Pons (tissue), 1 donor: ENCODE data around the gene ARFGAP3.
A peak's percentile ranks its signal among the peaks of the same experiment; 100 is the strongest.

ENCODE experiments used
- DNase-seq: peaks from one replicate; pipeline ENCODE4 v3.0.0-alpha.2; 2016; ENCODE audit warnings: low spot score

The ARFGAP3 gene

DNA sequence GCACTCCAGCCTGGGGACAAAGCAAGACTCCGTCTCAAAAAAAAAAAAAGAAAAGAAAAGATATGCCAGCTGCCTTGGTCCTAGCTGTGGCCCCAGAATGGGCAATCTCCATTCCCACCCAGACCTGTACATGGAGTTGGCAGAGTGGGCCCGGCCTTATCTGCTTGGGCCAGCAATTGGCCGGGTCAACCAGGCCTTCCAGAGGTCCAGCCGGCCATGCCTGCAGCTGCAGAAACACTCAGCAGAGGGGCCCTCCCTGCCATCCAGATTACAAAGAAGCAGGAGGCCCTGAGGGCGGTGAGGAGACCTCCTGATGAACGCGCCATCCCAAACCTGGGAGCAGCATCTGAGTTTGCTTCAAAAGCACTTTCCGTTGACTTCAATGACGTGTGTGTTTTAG, 26.9 kb upstream of the ARFGAP3 start:
- DNase-seq: no peak

DNA sequence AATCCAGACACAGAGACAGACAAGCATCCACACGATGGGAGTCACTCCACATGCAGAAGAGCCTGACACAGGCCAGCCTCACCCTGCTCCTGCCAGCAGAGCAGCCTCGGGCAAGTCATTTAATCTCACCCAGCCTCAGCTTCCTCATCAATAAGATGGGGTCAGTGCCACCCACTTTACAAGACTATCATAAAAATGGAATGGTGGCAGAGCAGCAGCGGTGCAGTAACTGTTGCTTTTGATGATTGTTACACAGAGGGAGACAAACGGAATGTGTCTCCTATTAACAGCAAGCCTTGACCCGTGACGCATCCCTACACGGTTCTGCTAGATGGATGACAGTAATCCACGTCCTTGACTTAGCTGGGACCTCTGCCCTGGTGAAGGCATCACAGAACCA, 26.0 kb upstream of the ARFGAP3 start:
- no peak for DNase-seq

DNA sequence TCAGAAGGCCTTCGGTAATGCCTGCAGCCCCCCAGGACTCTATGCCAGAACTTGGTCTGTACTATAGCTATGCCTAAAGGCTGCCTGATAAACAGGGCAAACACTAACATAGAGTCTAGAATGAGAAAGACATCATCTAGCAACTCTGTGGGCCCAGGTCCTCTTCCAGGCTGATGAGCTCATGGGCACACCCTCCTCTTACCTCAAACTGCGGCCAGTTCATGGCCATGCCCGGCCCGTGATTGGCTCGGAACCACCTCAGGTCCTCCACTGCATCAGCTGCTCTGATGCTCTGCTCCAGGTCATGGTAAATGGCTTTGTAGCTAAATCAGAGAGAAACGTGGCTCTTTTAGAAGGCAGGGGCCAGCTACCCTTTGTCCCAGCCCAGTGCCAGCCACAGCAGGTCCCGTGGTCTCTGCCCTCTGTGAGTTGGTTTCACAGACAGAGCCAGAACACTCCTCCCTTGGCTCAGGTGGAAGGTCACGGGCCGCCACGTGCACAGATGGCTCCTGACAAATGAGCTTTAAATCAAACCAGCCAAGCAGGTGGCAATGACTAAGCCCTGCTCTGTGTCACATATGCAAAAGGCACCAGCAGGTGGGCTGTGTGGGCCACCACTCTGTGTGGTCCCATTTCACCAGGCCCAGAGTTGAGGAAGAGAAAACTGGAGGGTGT, 25.0 kb upstream of the ARFGAP3 start:
- DNase-seq: no peak

DNA sequence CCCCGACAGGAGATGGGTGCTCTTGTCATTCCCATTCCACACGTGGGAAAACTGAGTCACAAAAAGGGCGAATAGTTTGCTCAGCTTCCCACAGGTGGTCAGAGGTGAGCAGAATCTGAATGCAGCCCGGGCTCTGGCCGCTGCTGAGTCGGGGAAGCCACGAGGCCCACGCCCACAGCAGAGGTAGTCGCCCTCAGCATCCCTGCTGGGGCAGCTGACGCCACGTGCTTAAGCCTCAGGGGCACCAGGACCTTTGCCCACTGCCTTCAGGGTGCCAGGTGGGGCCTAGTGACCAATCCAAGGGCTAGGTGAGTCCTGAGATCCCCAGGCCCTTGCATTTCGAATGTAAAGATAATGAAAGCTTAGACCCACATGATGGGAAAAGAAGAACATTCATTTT, 24.2 kb upstream of the ARFGAP3 start:
- DNase-seq: no peak

DNA sequence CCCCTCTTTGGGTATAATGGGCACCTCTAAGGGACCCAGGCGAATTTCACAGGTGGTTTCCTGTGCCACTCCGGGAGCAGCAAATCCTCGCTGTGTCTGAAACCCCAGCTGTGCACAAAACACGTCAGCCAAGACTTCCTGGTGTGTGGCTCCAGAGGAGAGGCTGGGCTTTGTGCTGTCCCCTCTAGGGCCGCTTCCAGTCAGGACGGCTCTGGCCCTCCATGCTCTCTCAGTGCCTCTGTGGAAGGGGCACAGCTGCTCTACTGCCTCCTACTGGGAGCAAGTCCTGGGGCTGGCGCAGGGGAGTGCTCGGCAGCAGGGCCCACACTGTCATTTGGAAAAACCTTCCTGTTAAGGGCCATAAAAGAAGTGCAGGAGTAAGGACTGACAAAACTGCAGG, 23.7 kb upstream of the ARFGAP3 start:
- DNase-seq: no peak

DNA sequence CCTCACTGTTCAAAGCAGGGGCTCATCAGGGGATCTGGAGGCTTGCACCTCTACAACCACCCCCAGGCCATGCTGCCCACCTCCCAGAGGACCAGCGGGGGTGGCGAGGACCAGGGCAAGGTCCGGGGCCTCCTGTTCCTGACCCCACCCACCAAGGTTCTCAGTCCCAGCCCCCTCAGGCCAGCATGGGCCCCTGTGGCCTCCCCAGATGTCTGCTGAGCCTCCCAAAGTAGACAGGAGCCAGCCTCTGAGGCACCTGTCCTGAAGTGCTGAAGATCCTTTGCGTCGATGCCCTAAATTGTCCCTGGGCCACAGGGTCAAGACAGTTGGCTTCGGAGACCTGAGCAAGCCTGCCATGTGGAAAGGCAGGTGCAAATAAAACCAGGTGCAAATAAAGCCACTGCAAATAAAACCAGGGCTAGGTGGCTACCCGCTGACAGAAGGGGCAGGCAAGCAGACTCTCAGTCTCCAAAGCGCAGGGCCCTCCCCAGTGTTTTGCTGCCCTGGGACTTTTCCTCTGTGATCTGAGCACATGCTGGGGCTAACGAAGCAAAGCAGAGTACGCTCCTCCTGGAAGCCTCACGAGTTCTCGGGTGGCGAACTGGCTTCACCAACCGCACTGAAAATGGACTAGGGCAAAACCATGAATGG, 22.4 kb upstream of the ARFGAP3 start:
- no peak for DNase-seq

DNA sequence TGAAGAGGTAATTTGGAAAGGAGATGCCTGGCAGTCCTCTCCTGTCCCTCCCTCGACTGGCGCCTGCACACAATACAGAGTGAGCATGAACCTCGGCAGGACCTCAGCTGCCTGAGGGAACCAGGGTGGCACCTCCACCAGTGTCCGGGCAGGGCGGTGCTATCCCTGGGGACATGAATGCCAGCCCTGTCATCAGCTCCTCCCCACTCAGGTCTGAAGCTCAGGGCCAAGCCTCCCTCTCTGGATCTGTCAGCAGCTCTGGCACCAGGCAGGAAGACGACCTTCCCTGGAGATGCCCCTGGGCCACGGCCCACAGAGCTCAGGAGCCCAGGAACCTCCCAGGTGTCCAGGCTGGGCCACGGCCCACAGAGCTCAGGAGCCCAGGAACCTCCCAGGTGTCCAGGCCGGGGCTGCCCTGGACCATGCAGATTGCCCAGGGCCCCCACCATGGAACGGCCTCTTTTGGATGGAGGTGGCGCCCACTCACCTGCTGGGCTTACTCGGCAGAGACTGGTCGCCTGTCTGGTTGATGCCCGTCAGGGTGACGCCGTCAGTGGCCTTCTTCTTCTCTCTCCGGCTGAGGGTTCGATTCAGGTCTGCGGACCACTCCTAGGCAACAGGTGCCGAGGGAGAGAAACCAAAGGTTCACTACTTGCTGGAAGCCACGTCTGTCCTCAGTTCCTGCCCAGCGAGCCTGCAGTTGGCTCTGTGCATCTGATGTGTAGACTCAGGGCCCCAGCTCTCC, 21.7 kb upstream of the ARFGAP3 start:
- no peak for DNase-seq

DNA sequence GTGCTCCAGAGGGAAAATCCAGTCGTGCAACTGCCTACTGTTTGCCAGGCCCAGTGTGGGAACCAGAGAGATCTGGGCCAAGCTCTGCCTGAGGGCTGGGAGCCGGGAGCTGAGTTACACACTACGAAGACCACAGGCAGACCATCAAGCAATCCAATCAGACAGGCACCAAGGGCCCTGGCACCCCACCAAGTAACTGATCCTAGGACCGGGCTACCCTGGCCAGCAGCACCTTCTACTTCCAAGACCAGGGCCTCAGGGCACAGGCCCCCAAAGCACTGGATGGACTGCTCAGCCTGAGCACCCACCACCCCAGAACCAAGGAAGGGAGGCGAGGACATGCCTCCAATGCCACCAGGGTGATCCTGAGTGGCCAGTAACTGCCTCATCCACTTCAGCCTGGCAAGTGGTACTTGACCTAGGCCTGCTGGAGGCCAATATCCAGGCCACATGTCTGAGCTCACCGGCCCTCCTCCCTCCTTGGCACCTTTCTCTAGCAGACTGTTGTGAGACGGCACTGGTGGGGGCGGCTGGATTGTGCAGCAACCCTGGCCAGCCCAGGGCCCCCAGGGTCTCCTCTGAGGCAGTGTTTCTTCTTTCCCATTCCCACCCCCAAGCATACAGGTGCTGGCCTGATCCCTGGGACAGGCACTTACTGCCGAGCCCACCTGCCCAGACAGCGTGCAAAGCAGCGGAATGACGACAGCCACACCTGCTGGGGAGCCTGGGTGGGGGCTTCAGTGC, 20.7 kb upstream of the ARFGAP3 start:
- no peak for DNase-seq

DNA sequence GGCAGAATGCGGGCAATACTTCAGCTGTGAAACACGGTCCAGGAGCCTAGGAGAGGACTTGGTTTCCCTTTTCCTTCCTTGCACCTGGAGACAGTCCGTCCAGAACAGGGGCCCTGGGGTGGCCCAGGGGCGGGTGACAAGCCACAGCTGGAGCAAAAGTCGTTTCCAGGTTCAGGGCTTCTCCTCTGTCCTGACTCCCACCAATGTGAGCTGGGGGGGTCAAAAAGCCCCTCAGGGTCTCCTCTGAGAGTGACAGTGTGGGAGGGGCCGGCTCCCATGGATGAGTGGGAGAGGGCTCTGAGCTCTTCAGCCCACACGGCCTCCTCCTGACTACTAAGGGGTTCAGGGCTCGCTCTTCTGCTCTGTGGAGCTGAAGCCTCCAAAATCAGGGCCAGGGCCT, 20.1 kb upstream of the ARFGAP3 start:
- DNase-seq: no peak

DNA sequence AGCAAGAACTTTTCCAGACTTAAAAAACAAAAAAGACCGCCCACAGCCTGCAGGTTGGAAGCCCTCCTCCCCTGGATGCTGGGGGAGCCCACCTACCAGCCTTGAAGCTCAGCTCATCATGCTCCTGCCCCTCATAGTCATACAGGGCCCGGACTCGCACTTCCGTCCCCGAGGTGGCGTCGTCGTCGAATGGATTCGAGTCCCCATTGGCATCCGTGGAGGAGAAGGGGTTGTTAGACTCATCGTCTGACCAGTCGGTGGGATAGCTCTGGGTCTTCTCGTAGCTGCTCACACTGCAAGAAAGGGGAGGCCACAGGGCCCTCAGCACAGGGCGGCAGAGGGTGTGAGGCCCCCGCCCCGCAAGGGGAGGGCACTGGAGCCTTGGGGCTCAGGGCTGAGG, 19.0 kb upstream of the ARFGAP3 start:
- no peak for DNase-seq

DNA sequence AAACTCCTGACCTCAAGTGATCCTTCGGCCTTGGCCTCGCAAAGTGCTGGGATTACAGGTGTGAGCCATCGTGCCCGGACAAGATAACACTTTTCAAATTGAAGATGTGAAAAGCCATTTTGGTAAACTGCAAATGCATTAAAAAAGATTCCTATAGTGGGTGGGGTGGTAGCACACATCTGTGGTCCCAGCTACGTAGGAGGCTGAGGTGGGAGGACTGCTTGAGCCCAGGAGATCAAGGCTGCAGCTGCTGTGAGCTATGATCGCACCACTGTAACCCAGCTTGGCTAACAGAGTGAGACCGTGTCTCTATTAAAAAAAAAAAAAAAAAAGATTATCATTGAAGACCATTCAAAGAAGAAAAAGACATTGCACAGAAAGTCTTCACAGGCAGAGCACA, 16.9 kb upstream of the ARFGAP3 start:
- no peak for DNase-seq

DNA sequence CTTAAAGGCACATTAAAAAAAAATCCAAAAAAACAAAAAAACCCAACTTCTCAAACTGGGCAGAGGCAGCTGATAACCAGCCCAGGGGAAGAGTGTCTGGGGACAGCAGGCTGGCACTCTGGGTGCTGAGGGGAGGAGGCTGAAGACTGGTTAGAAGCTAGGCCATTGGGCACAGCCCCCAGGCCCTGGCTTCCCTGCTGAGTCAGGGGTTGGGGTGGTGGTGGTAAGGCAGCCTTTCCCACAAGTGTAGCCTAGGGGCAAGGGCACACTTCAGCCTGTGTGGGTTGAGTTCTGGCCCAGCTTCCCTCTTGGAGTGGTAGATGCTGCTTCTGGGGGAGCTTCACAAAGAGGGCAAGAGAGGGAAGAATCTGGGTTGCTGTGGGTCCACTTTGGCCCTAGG, 16.3 kb upstream of the ARFGAP3 start:
- no peak for DNase-seq

DNA sequence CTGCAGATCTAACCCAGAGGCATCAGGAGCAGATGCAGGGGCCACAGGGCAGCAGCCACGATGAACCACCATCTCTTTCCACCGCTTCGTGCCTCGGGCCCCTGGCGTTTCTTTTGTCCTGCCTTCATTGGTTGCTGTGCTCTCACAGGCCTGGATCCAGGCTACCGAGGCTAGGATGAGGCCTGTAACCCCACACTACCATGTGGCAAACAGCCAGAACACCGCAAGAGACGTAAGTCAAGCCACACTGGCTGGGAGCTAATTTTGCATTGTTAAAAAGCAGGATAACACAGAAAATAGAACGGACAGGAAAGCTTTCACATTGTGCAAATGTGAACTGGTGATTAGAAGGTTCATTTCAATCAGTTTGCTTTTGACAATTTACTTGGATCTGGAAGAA, 15.7 kb upstream of the ARFGAP3 start:
- no peak for DNase-seq

DNA sequence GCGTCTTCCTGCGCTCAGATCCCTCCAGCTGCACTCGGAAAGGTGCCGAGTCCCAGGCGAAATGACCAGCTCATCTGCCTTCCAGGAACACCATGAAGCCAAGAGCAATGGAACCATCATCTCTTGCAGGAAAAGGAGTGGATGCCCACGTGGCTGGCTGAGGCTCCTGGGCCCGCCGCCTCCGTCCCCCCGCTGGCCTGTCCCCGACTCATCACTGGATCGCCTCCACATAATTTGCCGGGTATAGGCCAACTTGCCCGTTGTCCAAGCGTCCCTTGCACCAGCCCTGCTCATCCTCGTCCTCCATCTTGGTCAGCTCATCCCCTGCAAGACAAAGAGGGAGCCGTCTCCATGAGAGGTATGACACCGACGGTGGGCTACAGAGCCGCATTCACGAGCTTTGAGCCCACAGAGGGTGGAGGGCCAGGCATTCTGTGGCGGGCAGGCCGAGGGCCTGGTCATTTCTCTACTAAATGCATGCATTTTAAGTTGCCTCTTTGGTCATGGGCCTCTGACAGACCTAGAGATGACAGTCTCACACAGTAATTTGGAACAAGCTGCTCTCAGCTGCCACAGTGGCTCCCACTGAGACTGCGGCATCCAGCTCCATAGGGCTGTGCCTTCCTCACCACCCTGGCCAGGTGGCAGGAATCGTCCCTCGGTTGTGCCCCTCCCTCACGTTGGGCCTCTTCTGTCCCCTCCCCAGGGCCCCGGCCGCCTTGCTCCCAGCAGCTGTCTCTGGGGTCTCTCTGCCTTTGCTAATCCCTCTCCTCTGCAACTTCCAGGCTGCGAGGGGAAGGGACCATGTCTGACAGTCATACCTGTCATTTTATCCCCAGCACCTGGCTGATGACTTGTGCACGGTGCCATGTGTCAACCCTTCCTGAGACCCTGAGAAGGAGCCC, 14.3 kb upstream of the ARFGAP3 start:
- DNase-seq: no peak

DNA sequence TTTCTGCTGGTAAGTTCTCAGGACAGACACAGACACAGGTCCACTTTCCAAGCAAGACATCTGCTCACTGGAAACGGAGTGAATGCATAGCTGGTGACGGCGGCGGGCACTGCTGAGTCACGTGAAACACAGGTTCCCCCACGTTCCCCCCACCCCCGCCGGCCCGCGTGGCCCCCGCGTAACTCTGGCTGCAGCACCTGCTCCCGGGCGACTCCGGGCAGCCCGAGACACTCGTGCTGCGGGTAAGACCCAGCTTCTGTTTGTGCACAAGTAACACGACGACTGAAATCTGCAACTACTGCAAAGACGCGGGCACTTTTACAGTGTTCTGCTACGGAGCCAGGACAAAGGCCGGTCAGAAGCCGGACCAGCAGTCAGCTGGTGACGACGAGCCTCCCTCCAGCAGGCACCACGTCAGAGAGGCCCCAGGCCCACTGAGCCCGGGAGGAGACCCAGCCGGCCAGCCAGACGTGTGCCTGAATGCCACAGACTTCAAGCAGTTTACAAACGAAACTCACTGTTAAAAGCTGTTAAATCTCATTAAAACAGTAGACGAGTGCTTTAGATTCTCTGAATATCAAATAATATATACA, 12.9 kb upstream of the ARFGAP3 start:
- DNase-seq: no peak

DNA sequence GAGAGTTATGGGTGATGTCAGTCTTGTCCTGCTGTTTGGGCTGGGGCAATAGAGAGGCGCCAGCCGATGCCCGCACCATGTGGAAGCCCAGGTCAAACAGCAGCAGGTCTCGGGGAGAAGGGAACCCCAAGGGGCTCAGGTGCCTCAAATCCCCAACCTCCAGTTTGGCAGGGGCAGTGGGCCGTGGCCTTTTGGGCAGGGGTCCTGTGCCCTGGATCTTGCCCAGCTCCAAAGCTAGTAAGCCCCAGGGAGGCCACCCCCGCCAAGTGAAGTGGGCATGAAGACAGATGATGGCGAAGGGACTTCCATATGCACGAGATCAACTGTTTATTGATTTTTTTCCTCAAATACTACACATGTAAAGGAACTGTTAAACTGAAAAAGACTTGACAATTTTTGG, 12.4 kb upstream of the ARFGAP3 start:
- no peak for DNase-seq

DNA sequence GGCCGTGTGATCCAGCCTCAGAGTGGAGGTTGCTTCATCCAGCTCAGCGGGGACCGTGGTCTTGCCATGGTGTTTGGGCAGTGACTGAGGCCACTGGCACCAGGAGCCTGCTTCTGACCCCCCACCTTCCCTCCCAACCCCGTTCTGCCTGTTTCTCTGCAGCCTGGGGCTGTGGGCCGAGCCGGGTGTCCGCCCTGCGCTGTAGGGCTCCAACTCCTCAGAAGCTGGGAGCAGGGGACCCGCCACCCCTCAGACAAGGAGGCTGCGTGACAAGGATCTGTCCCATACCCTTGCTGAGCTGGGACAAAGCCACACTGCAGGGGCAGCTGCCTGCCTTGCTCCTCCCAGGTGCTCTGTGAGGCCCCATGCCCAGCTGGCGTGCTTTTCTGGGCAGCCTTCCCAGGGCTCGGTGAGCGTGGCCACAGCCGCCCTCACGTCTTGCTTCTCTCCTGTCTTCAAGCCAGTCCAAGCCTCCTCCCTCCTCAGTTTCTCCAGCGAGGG, 11.7 kb upstream of the ARFGAP3 start:
- peak; percentile 37 for DNase-seq

DNA sequence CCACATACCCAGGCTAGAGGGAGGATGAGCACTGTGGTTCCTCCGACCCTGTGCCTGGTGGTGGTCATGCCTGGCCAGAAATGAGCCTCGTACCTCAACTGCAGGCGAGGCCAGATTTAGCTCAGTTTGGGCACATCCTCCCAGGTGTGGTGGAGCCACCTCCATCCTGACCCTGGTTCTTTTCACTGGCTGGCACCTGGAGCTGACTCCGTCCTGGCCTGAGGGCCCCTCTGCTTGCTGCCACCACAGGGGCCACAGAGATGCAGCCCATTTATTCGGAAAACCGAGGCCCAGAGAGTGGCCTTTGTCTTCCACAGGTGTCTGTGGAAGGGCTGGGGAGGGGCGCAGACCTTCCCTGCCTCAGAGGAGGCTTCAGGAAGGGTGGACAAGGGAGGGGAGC, 9.0 kb upstream of the ARFGAP3 start:
- DNase-seq: no peak

DNA sequence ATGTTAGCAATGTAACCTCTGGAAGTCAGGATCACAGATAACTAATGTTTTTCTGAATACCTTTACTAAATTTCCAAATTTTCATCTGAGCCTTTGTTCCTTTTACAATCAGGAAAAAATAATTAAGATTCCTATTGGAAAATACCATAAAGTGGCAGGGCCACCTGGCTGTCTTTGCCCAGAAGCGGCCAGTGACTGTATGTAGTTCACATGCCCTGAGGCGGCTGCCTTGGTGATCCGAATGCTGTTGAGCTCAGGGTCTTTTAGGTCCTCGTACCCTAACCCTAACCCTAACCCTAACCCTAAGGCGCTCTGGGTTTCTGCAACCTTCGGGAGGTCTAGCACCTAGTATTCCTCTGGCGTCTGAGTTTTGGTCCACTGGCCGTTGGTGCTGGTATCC, 8.5 kb upstream of the ARFGAP3 start:
- DNase-seq: no peak

DNA sequence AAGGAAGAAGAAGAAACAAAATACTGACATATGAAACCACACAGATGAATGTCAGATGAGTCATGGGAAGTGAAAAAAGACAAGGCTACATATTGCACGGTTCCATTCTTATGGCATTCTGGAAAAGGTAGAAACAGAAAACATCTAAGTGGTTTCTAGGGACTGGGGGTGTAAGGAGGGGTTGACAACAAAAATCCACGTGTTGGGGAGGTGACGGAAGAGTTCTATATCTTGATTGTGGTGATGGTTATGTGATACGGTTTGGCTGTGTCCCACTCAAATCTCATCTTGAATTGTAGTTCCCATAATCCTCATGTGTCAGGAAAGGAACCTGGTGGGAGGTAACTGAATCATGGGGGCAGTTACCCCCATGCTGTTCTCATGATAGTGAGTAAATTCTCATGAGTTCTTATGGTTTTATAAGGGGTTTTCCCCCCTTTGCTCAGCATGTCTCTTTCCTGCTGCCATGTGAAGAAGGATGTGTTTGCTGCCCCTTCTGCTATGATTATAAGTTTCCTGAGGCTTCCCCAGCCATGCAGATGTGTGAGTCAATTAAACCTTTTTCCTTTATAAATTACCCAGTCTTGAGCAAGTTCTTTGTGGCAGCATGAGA, 6.4 kb upstream of the ARFGAP3 start:
- DNase-seq: no peak
